Neural progenitor cell (in vitro differentiated cells): ENCODE data around the gene TNNI2.

ENCODE experiments used
- CTCF ChIP-seq: fragments of 200-600 bp; sonication (generic); IDR thresholded peaks from 2 replicates; pipeline ENCODE4 v1.5.1; 2017; ENCODE audit warnings: antibody characterized with exemption, mild to moderate bottlenecking
- EZH2phosphoT487 ChIP-seq: fragments of 200-600 bp; sonication (generic); IDR thresholded peaks from 2 replicates; pipeline ENCODE4 v1.6.1; 2017; ENCODE audit warnings: antibody characterized with exemption

- no peak for TF ChIP-seq CTCF
- TF ChIP-seq EZH2phosphoT487: no peak
Observed at GRCh38 chr11:1817000-1817399, 21.8 kb upstream of the TNNI2 start.
